Ovary (tissue), 9 donors: ENCODE results near the gene DEPDC5. TPM values are rescaled to one million over a fixed set of nuclear protein-coding genes. Genes with fewer than 3 reads are reported as not detected.

ENCODE experiments used
- DNase-seq, 5 donors: peaks; one replicate each; pipeline ENCODE4 v3.0.0-alpha.2; 2019 to 2020
- H3K27ac ChIP-seq, 2 donors: fragments of 200-600 bp; one replicate each; pipeline versions ENCODE4 v1.5.1 to v1.8.0; 2019 to 2022
- H3K27me3 ChIP-seq: fragments of 200-600 bp; one replicate; pipeline ENCODE4 v1.8.0; 2022
- H3K36me3 ChIP-seq: fragments of 200-600 bp; sonication (generic); one replicate; pipeline ENCODE4 v1.5.1; 2019
- H3K4me1 ChIP-seq: one replicate; pipeline ENCODE4 v1.8.1; 2013; ENCODE audit warnings: mild to moderate bottlenecking, moderate library complexity; ENCODE audit not compliant: insufficient read depth
- H3K4me3 ChIP-seq: fragments of 200-600 bp; sonication (generic); one replicate; pipeline ENCODE4 v1.5.1; 2017
- H3K9me3 ChIP-seq, 2 donors: fragments of 200-600 bp in 1 of 2; sonication (generic) in 1 of 2; one replicate each; pipeline versions ENCODE4 v1.5.1 to v1.8.1; 2013 to 2019; ENCODE audit warnings: mild to moderate bottlenecking in 1 of 2, moderate library complexity in 1 of 2
- EP300 ChIP-seq: sonication (generic); formaldehyde crosslinking; IDR thresholded peaks from one replicate; pipeline ENCODE4 v1.6.1; 2017; ENCODE audit warnings: antibody characterized with exemption
- POLR2A ChIP-seq: fragments of 450-650 bp; IDR thresholded peaks from one replicate; pipeline ENCODE4 v1.6.1; 2017; ENCODE audit warnings: antibody characterized with exemption, mild to moderate bottlenecking, moderate library complexity
- WGBS, 3 donors: extraction: QIAGEN DNeasy Blood & Tissue Kit in 1 of 3; methylation state at CpG; one replicate each; pipeline versions ENCODE4 v1.1.5 to v1.1.7; 2013 to 2017; 5-methylcytosine and 5-hydroxymethylcytosine counted together
- intact Hi-C, 4 donors: fragments of 100-400 bp; cut with DNase I; formaldehyde crosslinking; loops; one replicate each; pipeline versions ENCODE4 v1.11.0 to v1.15.1; 2022 to 2023
- polyA plus RNA-seq, 2 donors: library from polyadenylated mRNA; stranded (reverse); fragments of 200-250 nt in 1 of 2; fragments of 350-450 nt in 1 of 2; fragmentation: Illumina TruSeq in 1 of 2; extraction: RNeasy Lipid Tissue Mini Kit (QIAGEN cat#74804) in 1 of 2; gene quantifications; one replicate each; pipeline ENCODE4 v1.2.3, GENCODE V29; 2013 to 2014
- total RNA-seq, 7 donors: library from RNA; depleted of rRNA in 2 of 7; stranded (reverse); fragments of >200 nt in 2 of 7; fragmentation: NEBNext Ultra II Directional in 3 of 7; extraction: Animal tissue kit (Norgen Biotek cat#: 25700) in 3 of 7; gene quantifications; one replicate each; pipeline versions ENCODE4 v1.1.0 to v1.2.4, GENCODE V29; 2016 to 2023
- TF ChIP-seq, protein P1 (sequence below), 3 donors: fragments of 450-650 bp in 2 of 3; fragments of 200-600 bp in 1 of 3; IDR thresholded peaks; one replicate each; pipeline versions ENCODE4 v1.5.1 to v1.8.0; 2016 to 2022; ENCODE audit warnings: antibody characterized with exemption in 3 of 3, mild to moderate bottlenecking in 1 of 3
- donor health status: DM: no; HTN: no; CAD: no; lungs with moderate emphysema.
- donor health status: DM: no; HTN: no; CAD: no.
- donor health status: Bipolar disorder and iron deficiency.
- donor health status: DM: yes; HTN: yes; CAD: no.
- donor health status: DM: no; HTN: no; CAD: no.
- donor health status: DM: yes; HTN: yes; CAD: no.

DEPDC5 gene
- total and polyA plus RNA-seq, 9 donors = 12.1 to 73.3 (median 32.8) TPM

DNA sequence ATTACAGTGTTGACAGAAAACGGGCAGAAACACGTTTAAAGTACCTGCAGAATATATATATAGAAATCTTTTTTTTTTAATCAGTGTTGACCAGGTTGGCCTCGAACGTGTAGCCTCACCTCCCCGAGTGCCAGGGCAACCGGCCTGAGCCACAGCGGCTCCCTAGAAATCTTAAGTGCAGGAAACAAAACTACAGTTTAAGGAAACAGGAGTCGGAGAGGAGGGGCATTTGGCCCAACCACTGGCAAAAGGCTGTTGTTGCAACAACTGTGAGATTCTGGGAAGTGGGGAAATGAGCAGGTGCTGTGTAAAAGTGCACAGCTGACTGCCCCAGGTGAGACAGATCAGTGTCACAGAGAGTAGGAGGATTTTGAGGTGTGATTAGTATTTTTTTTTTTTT is 194.2 kb downstream of the DEPDC5 start:
- peak in 1 of 5 donors; percentile 23 for DNase-seq

DNA sequence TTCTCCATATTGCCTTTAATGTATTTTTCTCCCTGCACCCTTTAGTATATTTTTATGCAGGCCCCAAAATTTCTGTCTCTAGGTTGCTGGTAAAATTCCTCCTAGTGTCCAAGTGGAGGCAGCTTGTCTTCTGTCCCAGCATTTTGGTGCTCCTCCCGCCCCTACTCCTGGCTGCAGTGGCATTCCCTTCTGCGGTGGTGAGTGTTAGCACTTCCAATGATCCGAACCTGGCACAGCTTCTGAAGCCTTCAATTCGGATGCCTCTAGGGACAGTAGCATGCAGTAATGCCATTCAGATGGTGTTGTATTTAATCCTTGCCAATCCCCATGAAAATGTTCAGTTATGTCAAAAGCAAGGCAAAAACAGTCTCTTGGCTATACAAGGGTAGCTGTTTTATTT is 196.4 kb downstream of the DEPDC5 start:
- peaks cover 15% of the 10 kb centered on the region for H3K4me1 ChIP-seq
- no peak overlapping the region for H3K4me3 ChIP-seq
- 65 to 82% (median 70%) methylated on average over 4 of the region's 4 CpGs for WGBS, 3 donors
- no peaks in the 10 kb centered on the region for H3K9me3 ChIP-seq
- peak in 1 of 5 donors; percentile 12 for DNase-seq
- intact Hi-C loops = no loop called here
- no peaks in the 10 kb centered on the region for H3K27me3 ChIP-seq
- no peak overlapping the region for H3K27ac ChIP-seq
- H3K36me3 ChIP-seq = no peaks in the 10 kb centered on the region
- TF ChIP-seq POLR2A (no peak), EP300 (no peak)
- TF ChIP-seq, protein P1, sequence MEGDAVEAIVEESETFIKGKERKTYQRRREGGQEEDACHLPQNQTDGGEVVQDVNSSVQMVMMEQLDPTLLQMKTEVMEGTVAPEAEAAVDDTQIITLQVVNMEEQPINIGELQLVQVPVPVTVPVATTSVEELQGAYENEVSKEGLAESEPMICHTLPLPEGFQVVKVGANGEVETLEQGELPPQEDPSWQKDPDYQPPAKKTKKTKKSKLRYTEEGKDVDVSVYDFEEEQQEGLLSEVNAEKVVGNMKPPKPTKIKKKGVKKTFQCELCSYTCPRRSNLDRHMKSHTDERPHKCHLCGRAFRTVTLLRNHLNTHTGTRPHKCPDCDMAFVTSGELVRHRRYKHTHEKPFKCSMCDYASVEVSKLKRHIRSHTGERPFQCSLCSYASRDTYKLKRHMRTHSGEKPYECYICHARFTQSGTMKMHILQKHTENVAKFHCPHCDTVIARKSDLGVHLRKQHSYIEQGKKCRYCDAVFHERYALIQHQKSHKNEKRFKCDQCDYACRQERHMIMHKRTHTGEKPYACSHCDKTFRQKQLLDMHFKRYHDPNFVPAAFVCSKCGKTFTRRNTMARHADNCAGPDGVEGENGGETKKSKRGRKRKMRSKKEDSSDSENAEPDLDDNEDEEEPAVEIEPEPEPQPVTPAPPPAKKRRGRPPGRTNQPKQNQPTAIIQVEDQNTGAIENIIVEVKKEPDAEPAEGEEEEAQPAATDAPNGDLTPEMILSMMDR (IDR thresholded peaks at IDR 0.05) = no peak

More for the DNA sequence above, 194.2 kb downstream of the DEPDC5 start:
- no peaks in the 10 kb centered on the region for H3K9me3 ChIP-seq
- H3K27ac ChIP-seq = no peak overlapping the region
- no peak overlapping the region for H3K4me3 ChIP-seq
- peaks cover 16% of the 10 kb centered on the region for H3K4me1 ChIP-seq
- H3K36me3 ChIP-seq = no peaks in the 10 kb centered on the region
- H3K27me3 ChIP-seq = no peaks in the 10 kb centered on the region
- 67 to 77% (median 72%) methylated on average over 8 of the region's 8 CpGs for WGBS, 3 donors
- TF ChIP-seq EP300 = no peak
- TF ChIP-seq, protein P1 (IDR thresholded peaks at IDR 0.05) = no peak
- TF ChIP-seq POLR2A = no peak
- intact Hi-C loops = loop anchor here in 2 of 4 donors (10.0 kb wide), 1 partner anchor 193 kb away; the partner anchor contains the start of genes DEPDC5 (in 2 of the 2) and PRR14L (in 2 of the 2)

DNA sequence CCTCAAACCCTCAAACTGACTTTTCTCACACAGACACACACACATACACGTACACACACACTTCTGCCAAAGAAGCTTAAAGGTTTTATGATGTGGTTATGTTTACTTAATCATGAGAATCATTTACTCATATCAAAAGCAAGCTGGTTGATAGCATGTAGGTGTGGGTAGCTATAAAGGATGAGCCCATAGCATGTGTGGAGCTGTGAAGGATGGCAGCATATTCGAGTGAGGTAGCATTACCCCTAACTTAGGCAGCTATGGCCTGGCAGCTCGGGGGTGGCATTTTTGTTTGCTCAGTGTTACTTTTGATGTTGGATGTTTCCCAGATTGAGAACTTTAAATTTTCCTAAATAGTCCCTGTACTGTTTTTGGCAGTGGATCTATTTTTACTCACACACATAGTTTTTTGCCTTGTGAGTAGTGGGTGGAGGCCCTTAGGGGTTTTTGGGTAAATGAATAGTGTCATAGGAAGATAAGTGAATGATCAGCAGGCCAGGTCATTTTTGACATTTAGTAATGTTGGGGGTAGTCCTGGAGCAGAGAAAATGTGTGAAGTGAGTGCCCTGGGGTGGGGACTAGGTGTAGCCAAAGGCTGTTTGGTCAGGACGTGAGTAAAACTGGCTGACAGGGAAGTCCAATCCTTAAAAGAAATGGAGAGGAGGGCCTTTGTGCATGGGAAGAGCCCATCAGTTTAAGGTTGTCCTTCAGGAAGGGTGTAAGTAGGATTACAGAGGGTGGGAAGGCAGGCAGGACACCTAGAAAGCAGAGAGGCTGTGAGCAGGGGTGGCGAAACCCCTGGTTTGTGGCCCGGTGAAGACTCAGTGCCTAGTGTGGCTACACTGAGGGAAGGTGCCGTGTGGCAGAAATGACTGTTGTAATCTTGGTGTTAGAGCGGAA is 197.6 kb downstream of the DEPDC5 start:
- no peak overlapping the region for H3K4me3 ChIP-seq
- H3K27me3 ChIP-seq = no peaks in the 10 kb centered on the region
- H3K36me3 ChIP-seq = no peaks in the 10 kb centered on the region
- WGBS, 3 donors = 70 to 78% (median 77%) methylated on average over 8 of the region's 8 CpGs
- TF ChIP-seq, protein P1 (IDR thresholded peaks at IDR 0.05) = no peak
- TF ChIP-seq POLR2A (no peak), EP300 (no peak)
- intact Hi-C loops = no loop called here
- H3K27ac ChIP-seq = peak overlapping the region in 1 of 2 donors; percentile 35
- H3K9me3 ChIP-seq = no peaks in the 10 kb centered on the region
- H3K4me1 ChIP-seq = peaks cover 15% of the 10 kb centered on the region
- DNase-seq = no peak

DNA sequence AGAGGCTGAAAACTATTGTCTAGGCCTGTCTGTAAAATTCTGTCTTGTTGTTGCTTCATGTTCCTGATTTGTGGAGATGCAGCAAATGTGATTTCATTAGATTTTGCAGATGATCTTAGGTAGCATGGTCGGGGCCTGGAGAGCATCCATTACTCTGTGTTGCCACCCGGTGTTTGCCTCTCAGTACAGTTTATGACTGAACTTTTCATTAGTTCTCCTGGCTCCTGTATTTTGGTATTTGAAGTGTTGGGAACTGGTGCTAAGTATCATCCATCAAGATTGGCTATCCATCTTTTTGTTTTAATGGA is 198.2 kb downstream of the DEPDC5 start:
- WGBS, 3 donors = 74 to 81% (median 76%) methylated on average over 2 of the region's 2 CpGs
- no peaks in the 10 kb centered on the region for H3K27me3 ChIP-seq
- no peak for DNase-seq
- H3K27ac ChIP-seq = peak overlapping the region in 1 of 2 donors; percentile 35
- H3K4me3 ChIP-seq = no peak overlapping the region
- intact Hi-C loops = no loop called here
- H3K36me3 ChIP-seq = no peaks in the 10 kb centered on the region
- peaks cover 15% of the 10 kb centered on the region for H3K4me1 ChIP-seq
- no peak for TF ChIP-seq EP300
- TF ChIP-seq, protein P1 (IDR thresholded peaks at IDR 0.05) = no peak
- no peaks in the 10 kb centered on the region for H3K9me3 ChIP-seq
